HG02870 (cell line): Measurements from ENCODE around the gene CDKN2C.
"Not testable (repeated sequence)": the region's sequence is repeated elsewhere in the genome, so short reads cannot be mapped to it uniquely, and the experiment has no call there.

Experiments
- ATAC-seq: cut with Tn5 transposase; IDR thresholded peaks from one replicate; pipeline ENCODE4 v1.9.1; 2021; ENCODE audit warnings: mild to moderate bottlenecking, moderate library complexity; ENCODE audit not compliant: unreplicated experiment

CDKN2C gene

DNA sequence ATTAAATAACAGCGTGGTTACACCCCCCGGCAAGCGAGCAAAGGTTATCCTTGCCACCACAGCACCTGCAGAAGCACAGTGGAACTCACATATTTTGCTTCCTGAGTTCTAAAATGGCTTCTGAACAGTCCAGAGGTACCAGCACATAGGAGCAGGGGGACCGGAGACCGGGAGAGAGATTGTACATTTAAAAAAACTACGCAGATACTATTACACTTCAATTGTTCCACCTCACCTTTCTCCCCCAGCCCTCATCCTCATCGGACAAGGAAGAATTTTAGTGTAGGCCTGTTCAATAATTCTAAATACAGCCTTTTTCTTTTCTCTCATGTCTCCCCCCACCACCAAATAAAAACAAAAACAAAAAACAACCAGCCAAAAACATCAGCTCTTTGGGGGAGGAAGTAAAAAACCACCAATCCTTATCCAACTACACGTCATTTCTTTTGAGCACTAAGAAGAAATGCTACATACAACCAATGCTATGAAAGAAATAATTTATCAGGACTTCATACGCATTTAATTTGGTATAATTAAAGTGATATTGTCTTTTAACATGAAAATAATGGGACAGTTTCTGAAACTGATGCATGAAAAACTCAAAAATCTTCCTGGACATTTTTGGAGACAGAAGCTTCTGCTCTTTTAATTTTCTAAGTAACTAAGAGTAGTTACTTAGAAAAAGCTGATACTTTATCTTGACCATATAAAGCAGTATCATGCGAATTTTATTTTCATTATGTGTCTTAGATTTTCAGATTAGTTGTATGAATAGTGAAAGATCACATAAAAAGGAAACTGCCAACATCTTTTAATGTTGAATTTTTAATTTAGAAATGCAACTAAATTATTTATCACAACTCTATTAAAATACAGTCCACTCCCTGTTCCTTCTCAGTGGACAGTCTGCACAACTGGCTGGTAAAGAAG is 9.1 kb downstream of the CDKN2C start:
- ATAC-seq = no peak

GRCh38 chr1:50979937-50980336 is 9.9 kb downstream of the CDKN2C start:
- no peak for ATAC-seq

- ATAC-seq = no peak
These were observed 10.5 kb downstream of the CDKN2C start for GRCh38 chr1:50980505-50980904.

GRCh38 chr1:50981741-50982140 is 11.7 kb downstream of the CDKN2C start:
- ATAC-seq = no peak

GRCh38 chr1:50982611-50983010 is 12.6 kb downstream of the CDKN2C start:
- ATAC-seq = no peak

DNA sequence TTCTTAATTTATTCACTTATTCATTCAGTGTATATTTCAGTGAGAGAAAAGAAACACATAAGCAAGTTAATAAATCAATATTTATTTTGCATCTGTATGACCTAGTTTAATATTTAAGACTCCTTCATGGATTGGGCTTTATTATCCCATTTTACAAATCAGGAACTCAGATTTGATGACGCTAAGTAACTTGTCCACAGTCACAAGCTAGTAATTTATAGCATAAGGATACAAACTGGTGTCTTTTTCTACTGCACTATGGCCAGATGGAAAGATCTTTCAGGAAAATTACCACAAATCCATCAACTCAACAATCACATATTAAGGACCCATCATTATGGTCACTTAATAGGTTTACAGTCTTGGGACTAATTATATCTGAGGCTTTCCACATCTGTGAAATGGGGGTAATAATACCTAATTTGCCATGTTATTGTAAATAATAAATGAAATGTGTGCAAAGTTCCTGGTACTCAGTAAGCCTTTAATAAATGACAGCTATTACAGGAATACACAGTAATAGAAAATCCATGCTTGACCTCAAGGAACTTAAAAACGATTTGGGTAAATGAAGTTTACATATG is 13.3 kb downstream of the CDKN2C start:
- ATAC-seq = no peak

DNA sequence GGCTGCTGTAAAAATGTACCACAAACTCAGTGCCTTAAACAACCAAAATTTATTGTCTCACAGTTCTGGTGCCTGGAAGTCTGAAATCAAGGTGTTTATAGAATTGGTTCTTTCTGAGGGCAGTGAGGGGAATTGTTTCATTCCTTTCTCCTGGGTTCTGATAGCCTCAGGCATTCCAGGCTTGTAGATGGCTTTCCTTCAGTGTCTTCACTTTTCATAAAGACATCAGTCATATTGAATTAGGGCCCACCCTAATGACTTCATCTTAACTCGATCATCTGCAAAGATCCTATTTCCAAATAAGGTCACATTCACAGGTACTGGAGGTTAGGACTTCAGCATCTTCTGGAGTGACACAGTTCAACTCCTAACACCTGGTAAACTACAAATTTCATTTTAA is 15.0 kb downstream of the CDKN2C start:
- no peak for ATAC-seq

- ATAC-seq = no peak
These were observed 16.6 kb downstream of the CDKN2C start for GRCh38 chr1:50986653-50987052.

GRCh38 chr1:50989694-50990093 is 19.6 kb downstream of the CDKN2C start:
- ATAC-seq = no peak

GRCh38 chr1:50992532-50993318 is 22.7 kb downstream of the CDKN2C start:
- no peak for ATAC-seq

DNA sequence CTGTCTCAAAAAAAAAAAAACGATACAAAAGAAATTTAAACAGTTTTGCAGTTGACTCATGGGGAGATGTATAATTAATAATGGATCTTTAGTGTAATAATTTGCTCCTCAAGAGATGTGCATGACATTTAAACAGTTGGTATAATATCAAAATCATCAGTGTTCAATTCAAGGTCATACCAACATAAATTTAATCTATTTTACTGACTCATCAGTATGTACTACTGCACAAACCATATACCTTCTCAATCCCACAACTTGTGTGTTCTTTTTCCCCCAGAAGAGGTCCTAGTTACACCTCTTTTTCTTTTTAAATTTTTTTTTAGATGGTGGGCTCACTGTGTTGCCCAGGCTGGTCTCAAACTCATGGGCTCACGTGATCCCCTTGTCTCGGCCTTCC is 23.6 kb downstream of the CDKN2C start:
- no peak for ATAC-seq

GRCh38 chr1:50994997-50995396 is 25.0 kb downstream of the CDKN2C start:
- ATAC-seq = no peak

GRCh38 chr1:50995651-50996050 is 25.6 kb downstream of the CDKN2C start:
- no peak for ATAC-seq

DNA sequence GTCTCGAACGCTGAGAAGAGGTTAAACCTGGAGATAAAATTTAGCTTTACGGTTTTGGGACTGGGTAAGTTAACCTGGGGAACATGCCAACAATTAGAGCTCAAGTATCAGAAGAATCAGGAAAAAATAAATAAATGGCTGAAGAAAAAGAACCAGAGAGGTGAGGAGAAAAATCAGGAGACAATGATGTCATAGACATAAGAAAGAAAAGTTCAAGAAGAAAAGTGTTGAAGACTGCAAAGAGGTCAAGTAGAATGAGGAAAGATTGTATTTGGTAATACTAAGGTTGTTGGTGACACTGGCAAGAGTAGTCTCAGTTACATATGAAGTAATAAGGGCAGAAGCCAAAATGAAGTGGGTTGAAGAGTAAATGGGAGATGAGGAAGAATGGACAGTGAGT is 26.0 kb downstream of the CDKN2C start:
- ATAC-seq = no peak

DNA sequence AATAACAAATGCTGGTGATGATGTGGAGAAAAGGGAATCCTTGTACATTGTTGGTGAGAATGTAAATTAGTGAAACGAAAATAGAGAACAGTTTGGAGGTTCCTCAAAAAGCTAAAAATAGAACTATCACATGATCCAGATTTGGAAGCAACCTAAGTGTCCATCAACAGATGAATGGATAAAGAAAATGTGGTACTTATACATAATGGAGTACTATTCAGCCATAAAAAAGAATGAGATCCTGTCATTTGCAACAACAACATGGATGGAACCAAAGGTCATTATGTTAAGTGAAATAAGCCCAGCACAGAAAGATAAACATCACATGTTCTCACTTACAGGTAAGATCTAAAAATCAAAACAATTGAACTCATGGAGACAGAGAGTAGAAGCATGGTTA is 29.3 kb downstream of the CDKN2C start:
- not testable (repeated sequence) for ATAC-seq

GRCh38 chr1:51000160-51000559 is 30.1 kb downstream of the CDKN2C start:
- ATAC-seq = peak; percentile 63

DNA sequence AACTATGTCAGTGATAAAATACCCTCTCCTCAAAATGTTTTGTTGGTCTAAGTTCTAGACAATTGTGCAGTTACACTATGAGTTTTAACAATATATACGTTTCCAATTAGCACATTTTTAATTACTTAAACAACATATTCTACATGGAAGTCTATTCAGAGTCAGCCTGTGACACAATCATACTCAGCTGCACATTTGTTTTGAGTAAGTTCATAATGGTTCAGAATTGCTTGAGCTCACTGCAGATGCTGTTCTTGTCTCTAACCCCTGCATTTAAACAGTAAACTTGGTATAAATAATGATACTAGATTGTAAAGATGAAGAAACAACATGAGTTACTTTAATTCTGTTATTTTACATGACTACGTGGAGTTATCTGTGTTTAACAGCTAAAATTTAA is 30.6 kb downstream of the CDKN2C start:
- peak; percentile 35 for ATAC-seq

DNA sequence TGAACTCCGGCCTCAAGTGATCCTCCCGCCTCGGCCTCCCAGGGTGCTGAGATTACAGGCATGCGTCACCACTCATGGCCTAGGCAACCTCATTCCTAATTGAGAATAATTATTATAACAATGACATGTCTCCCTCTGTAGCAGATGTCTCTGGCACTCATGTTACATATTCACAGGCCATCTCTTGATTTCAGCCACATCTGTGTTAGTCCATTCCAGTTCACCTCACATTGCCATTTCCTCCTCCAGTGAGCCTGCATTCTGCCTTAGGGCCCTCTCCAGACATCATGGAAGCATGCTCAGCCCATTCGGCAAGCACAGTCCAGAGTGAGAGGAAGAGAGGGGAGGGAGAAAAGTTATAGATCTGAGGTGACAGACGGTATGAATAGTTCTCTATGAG is 32.5 kb downstream of the CDKN2C start:
- ATAC-seq = no peak

- ATAC-seq = not testable (repeated sequence)
These were observed 35.5 kb downstream of the CDKN2C start for GRCh38 chr1:51005549-51005948.

DNA sequence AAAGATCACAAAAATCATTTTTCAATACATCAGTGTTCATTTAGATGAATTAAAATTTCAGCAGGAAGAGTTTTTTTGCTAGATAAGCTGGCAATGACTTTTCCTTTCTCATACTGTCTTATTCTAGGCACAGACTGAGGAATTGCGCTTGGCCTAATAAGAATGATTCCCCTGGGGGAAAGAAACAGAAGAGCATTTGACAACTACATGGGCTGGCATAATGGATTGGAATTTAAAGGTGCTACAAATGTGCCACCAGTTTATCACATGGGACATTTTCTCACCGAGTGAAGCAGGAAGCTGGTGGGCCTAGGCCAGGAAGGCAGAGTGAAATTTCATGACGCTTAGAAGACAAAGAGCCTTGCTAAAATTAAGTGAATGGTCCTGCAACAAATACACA is 39.3 kb downstream of the CDKN2C start:
- ATAC-seq = no peak

GRCh38 chr1:51014878-51015277 is 44.8 kb downstream of the CDKN2C start:
- no peak for ATAC-seq

DNA sequence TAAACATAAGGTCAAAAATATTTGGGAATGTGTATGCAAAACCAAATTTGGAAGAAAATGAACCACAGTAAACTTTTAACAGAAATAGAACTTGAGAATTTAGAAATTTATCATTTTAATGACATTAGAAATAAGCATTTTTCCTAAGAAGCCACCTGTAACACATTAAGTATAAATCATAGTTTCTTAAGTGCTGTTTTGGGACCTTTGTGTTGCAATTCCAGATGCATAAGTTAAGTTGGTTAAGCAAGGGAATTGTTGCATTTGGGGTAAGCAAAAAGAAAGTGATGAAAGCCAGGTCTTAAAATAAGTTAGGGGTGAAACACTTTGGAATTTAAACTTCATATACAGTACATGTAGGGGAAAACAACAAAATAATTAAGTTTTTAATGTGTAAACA is 49.8 kb downstream of the CDKN2C start:
- no peak for ATAC-seq
